Umbilical cord (tissue), 2 donors: ENCODE results near the gene UBE4B. TPM values are rescaled to one million over a fixed set of nuclear protein-coding genes. Genes with fewer than 3 reads are reported as not detected.
"Not testable (repeated sequence)": the region's sequence is repeated elsewhere in the genome, so short reads cannot be mapped to it uniquely, and the experiment has no call there.

ENCODE experiments used
- DNase-seq: peaks from one replicate; pipeline ENCODE4 v3.0.0-alpha.2; 2015; ENCODE audit warnings: low spot score
- total RNA-seq: library from RNA; depleted of rRNA; stranded (reverse); fragments of >200 nt; gene quantifications from one replicate; pipeline ENCODE4 v1.2.3, GENCODE V29; 2014; ENCODE audit warnings: low replicate concordance; ENCODE audit not compliant: insufficient read depth

Gene UBE4B
- total RNA-seq, 1 donor from 2014 or later = 36.4 TPM

GRCh38 chr1:10173582-10173981 is 140.8 kb downstream of the UBE4B start:
- DNase-seq = no peak

GRCh38 chr1:10177876-10178275 is 145.1 kb downstream of the UBE4B start:
- no peak for DNase-seq

- DNase-seq = peak; percentile 46
Measured at GRCh38 chr1:10178597-10179405, 146.0 kb downstream of the UBE4B start.

- DNase-seq = no peak
Measured at GRCh38 chr1:10179406-10180091, 146.8 kb downstream of the UBE4B start.

DNA sequence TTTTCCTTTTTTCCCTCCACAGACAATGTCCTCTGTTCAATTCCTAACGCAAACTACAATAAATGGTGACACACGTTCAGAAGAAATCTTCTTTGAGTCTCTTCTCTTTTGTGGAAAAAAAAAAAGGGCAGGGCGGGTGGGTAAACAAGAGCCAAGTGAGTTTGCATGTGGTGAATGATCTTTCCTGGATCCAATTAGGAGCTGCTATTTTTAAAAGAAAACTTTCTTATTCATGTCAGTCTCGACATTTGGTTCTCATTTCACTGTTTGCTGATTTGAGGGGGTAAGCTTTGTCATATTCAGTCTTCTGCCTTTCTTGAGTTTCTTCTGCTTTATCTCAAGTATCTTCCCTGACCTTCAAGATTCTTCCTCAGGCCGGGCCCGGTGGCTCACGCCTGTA is 148.4 kb downstream of the UBE4B start:
- DNase-seq = no peak

- no peak for DNase-seq
Measured at GRCh38 chr1:10185759-10186158, 153.0 kb downstream of the UBE4B start.

DNA sequence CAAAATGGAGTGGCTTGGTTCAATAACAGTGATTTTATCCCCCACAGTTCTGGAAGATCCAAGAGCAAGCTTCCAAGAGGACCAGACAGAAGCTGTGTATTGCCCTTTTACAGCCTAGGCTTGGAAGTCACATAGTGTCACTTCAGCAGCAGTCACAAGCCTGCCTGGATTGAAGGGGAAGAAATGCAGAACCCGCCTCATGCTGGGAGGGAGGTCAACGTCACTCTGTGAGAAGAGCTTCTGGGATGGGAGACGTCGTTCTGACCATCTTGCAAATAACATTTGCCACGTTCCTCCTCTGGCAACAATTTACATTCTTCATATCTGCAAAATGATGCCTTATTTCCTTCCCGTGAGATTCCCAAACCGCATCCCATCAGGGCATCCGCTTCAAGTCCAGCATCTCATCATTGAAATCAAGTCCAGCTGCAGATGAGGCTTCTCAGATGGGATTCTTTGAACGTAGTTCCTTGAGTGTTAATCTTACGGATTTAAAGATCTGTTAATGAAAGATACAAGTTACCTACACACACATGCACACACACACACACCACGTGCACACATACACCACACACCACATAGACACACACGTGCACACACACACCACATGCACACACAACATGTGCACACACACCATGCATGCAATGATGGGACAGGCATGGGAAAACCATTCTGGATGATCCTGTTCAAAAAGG is 153.7 kb downstream of the UBE4B start:
- DNase-seq = no peak

GRCh38 chr1:10187026-10187334 is 154.2 kb downstream of the UBE4B start:
- no peak for DNase-seq

DNA sequence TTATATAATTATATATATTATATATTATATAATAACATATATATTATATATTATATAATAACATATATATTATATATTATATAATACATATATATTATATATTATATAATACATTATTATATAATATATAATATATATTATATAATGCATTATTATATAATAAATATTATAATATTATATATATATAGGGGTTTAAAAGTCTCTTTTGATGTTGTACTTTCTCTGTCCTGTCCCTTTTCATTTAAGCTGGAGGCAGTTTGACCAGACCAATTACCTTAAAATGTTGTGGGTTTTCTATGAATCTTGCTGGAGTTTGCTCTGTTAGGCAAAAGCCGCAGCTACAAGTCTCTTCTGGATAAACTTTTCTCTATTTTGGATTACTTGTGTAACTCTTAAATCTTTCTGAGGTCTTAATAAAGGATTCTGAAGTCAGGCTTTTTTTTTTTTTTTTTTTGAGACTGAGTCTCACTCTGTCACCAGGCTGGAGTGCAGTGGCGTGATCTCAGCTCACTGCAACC is 155.4 kb downstream of the UBE4B start:
- DNase-seq = no peak

DNA sequence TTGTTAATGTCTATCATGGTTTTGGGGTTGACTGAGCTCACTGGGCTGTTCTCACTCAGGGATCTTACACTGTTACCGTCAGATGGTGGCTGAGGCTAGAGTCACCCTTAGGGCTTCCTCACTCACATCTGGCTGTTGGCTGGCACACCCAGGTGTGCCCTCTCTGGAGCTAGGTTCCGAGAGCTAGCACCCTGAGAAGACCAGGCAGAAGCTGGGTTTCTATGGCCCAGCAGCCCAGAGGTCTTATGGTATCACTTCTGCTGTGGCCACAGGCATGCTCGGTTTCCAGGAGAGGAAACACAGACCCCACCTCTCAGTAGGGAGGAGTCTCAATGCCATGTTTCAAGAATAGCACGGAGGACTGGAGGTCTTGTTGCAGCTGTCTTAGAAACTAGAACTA is 156.9 kb downstream of the UBE4B start:
- DNase-seq = no peak

- DNase-seq = no peak
Measured at GRCh38 chr1:10192263-10192662, 159.5 kb downstream of the UBE4B start.

DNA sequence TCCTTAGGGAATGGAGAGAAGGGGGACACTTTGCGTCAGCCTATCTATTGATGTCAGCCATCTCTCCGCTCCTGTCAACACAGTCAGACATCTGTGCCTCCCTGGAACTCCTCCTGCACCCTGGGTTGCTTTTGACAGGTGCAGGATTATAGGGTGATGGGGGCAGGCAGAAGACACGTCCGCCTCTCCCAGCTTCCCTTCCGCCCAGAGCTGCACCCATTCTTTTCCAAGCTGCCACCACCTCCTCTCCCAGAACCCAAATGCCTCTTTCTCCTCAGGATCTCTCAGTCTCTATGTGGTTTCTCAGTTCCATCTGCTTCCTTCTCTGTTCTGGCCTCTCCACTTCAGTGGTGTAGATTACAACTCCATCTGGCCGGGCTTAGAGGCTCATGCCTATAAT is 160.5 kb downstream of the UBE4B start:
- peak; percentile 54 for DNase-seq

- no peak for DNase-seq
Measured at GRCh38 chr1:10195570-10195969, 162.8 kb downstream of the UBE4B start.

DNA sequence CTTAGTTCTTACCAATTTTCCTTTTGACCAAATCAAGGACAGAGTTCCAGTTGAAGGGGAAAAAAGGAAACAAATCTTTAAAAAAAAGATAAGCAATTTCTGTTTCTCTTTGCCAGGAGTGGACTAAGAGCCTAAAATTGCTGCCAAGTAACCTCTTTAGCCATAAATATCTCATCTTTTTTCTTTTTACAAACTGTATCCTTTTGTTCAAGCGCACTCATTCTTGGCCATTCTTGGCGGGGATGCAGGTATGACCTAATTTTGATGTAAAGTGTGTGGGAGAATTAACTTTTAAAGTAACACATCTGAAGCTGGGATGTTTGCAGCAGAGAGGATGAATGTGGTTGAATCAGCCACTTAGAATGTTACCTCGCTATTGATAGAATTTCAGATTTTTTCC is 164.2 kb downstream of the UBE4B start:
- peak; percentile 55 for DNase-seq

DNA sequence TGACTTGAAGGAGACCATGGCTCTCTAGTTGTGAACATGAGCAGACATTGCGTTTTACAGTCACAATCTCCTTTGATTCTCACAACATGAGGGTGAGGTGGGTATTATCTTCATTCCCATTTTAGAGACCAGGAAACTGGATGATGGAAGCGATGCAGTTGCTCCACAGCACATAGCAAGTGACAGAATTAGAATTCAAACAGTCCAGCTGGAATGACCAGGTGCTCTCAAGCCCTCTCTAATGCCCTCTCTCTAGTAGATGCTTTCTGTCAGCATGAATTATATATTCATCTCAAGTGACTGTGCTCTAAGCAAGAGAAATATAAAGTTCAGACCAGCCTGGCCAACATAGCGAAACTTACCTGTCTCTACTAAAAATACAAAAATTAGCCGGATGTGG is 167.9 kb downstream of the UBE4B start:
- no peak for DNase-seq

DNA sequence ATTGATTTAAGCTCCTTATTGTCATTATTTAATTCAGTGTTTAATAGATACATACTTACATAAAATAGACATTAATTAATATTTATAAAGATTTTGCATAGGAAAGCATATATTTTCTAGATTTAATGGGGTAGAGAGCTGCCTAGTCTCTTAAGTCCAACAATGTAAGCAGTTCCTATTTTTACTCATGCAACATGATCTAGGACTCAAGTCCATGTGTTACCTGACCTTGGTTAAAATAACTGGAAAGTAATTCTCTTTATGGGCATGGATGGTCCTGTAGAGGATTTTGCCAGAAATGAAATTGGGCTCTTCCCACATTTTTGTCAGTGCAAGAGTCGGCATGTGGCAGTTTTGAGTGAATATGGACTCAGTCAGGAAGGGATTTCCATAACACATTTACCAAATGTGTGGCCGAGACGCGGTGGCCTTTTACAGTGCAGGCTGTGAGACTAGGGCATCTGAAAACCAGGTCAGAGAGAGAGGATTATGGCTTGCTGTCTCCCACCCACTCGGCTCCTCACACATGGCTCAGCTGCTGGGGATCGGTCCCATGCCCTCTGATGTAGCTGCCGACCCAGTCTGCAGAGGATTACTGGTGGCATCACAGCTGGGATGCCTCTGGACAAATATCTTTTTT is 171.4 kb downstream of the UBE4B start:
- DNase-seq = no peak

- not testable (repeated sequence) for DNase-seq
Measured at GRCh38 chr1:10205206-10205605, 172.4 kb downstream of the UBE4B start.

DNA sequence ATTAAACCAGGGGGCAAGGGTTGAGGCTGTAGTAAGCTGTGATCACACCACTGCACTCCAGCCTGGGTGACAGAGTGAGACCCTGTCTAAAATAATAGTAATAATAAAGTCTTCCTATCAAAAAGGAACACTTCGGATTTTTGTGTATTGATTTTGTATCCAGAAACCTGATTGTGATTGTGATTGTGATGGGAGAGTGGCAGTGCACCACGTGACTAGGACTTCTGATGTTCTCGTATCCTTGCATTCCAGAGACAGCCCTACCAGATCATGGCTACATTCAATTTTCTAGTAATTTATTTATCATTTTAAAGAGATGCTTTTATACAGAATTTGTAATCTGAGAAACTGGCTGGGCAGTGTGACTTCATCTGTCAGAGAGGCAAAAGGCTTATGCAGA is 175.1 kb downstream of the UBE4B start:
- no peak for DNase-seq

DNA sequence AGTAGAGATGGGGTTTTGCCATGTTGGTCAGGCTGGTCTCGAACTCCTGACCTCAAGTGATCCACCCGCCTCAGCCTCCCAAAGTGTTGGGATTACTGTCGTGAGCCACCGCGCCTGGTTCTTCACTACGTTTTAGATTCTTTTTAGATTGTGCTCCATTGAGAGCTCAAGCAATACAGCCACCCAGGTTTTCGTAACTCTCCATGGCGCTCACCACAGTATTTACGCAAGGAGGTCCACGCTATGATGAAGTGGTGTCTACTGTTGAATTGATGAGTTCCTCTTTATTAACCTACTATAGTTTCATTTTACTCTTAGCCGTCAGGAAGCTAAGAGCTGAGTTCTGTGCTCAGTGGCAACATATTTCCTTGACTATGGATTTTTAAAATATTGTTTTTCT is 175.8 kb downstream of the UBE4B start:
- no peak for DNase-seq

DNA sequence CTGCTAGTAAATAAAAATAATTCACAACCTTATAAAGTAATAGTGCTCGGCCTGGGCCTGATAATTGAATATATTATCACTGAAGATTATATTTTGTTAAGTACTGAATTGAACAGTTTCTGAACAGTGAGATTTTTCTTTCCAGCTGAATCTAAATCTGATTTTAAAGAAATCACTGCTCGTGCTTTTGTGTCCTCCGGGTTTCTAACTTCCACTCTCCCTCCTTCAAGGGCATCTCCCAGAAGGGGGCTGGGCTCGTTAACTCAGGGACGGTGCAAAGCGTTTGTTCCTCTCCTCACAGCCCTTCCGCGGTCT is 176.8 kb downstream of the UBE4B start:
- DNase-seq = no peak

DNA sequence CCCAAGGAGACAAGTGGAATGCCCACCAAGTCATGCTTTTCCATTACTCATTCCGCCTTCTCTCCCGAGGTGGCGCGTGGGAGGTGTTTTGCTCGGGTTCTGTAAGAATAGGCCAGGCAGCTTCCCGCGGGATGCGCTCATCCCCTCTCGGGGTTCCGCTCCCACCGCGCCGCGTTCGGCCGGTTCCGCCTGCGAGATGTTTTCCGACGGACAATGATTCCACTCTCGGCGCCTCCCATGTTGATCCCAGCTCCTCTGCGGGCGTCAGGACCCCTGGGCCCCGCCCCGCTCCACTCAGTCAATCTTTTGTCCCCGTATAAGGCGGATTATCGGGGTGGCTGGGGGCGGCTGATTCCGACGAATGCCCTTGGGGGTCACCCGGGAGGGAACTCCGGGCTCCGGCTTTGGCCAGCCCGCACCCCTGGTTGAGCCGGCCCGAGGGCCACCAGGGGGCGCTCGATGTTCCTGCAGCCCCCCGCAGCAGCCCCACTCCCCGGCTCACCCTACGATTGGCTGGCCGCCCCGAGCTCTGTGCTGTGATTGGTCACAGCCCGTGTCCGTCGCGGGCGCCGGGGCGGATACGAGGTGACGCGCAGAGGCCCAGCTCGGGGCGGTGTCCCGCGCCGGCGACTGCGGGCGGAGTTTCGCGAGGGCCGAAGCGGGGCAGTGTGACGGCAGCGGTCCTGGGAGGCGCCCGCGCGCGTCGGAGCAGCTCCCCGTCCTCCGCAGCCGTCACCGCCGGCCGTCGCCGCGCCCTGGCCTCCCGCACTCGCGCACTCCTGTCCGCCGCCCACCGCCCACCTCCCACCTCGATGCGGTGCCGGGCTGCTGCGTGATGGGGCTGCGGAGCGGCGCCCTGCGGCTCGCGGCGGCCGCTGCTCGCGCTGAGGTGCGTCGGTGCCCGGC is 177.4 kb downstream of the UBE4B start, which contains the start of gene KIF1B:
KIF1B (plus strand) TSS at position 666 of the 906 bp plus-strand sequence. CDS start 21,759 bp downstream, outside the sequence.
- DNase-seq = peak; percentile 99
